ENCODE measurements around the gene ATP6V1B1.

DNA sequence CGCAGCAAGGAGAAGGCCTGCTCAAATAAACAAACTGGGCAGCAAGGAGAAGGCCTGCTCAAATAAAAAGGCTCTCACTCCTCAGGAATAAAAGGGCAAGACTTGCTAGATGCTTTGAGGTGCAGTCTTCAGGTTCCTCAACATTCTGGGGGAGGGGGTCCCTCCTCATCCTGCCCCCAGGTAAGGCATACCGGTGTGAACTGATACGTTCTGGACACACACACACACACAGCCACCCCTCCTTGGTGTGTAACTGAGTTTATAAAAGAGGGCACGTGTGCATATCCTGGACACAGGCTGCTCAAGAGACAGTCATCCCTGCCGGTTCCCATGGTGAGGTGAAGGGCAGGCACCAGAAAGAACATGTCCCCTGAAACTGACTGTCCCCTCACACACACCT, 54.5 kb downstream of the ATP6V1B1 start:
- TF ChIP-seq PHB2 (IDR thresholded peaks at IDR 0.05; ENCODE audit: partially characterized antibody) (no peak), GATAD1 (CRISPR knock-in tag; IDR thresholded peaks at IDR 0.05) (no peak), GABPA (IDR thresholded peaks at IDR 0.05; ENCODE audit: low read depth, low read length) (no peak), GABPA (CRISPR knock-in tag; IDR thresholded peaks at IDR 0.05; ENCODE audit: low read depth) (no peak), SOX6 (IDR thresholded peaks at IDR 0.05) (no peak), SOX6 (CRISPR knock-in tag; IDR thresholded peaks at IDR 0.05) (no peak), ZBTB21 (CRISPR knock-in tag; IDR thresholded peaks at IDR 0.05) (no peak), ZNF746 (CRISPR knock-in tag; IDR thresholded peaks at IDR 0.05) (no peak), KAT7 (CRISPR knock-in tag; IDR thresholded peaks at IDR 0.05; ENCODE audit: borderline replicate concordance) (no peak), TARDBP (CRISPR knock-in tag; IDR thresholded peaks at IDR 0.05) (no peak)
- TF ChIP-seq, protein P1, sequence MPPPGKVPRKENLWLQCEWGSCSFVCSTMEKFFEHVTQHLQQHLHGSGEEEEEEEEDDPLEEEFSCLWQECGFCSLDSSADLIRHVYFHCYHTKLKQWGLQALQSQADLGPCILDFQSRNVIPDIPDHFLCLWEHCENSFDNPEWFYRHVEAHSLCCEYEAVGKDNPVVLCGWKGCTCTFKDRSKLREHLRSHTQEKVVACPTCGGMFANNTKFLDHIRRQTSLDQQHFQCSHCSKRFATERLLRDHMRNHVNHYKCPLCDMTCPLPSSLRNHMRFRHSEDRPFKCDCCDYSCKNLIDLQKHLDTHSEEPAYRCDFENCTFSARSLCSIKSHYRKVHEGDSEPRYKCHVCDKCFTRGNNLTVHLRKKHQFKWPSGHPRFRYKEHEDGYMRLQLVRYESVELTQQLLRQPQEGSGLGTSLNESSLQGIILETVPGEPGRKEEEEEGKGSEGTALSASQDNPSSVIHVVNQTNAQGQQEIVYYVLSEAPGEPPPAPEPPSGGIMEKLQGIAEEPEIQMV (CRISPR knock-in tag; IDR thresholded peaks at IDR 0.05; ENCODE audit: low read depth): no peak
- TF ChIP-seq, protein P2, sequence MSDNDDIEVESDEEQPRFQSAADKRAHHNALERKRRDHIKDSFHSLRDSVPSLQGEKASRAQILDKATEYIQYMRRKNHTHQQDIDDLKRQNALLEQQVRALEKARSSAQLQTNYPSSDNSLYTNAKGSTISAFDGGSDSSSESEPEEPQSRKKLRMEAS (IDR thresholded peaks at IDR 0.05): no peak
- TF ChIP-seq, protein P3, sequence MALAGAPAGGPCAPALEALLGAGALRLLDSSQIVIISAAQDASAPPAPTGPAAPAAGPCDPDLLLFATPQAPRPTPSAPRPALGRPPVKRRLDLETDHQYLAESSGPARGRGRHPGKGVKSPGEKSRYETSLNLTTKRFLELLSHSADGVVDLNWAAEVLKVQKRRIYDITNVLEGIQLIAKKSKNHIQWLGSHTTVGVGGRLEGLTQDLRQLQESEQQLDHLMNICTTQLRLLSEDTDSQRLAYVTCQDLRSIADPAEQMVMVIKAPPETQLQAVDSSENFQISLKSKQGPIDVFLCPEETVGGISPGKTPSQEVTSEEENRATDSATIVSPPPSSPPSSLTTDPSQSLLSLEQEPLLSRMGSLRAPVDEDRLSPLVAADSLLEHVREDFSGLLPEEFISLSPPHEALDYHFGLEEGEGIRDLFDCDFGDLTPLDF (CRISPR knock-in tag; IDR thresholded peaks at IDR 0.05): no peak

Data from HepG2 (cell line).